ENCODE measurements around the gene RYR2. TPM values are rescaled to one million over a fixed set of nuclear protein-coding genes. Genes with fewer than 3 reads are reported as not detected.

Gene RYR2
- total and polyA plus RNA-seq, 12 donors, result 43.1 to 1,252 (median 872) TPM

DNA sequence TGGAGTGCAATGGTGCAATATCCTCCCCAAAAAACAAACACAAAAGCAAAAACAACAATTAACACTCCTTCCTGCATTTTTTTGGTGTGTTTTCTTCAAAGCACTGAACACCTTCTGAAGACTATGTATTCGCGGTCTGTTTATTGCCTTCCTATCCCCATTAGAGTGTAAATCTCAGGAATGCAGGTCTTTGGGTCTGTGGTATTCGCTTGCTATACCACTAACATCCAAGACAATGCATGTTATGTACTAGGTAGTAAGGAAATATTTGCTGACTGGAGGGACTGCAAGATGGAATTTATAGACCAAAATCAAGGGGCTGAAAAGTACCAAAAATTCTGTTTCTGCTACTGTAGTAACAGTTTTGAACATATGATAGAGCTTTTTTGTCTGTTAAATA is 299.4 kb downstream of the RYR2 start:
- no peaks in the 10 kb centered on the region for H3K27me3 ChIP-seq
- H3K4me1 ChIP-seq, result peaks cover 0 to 52% (median 0%) of the 10 kb centered on the region in 9 donors
- TF ChIP-seq, protein P1, sequence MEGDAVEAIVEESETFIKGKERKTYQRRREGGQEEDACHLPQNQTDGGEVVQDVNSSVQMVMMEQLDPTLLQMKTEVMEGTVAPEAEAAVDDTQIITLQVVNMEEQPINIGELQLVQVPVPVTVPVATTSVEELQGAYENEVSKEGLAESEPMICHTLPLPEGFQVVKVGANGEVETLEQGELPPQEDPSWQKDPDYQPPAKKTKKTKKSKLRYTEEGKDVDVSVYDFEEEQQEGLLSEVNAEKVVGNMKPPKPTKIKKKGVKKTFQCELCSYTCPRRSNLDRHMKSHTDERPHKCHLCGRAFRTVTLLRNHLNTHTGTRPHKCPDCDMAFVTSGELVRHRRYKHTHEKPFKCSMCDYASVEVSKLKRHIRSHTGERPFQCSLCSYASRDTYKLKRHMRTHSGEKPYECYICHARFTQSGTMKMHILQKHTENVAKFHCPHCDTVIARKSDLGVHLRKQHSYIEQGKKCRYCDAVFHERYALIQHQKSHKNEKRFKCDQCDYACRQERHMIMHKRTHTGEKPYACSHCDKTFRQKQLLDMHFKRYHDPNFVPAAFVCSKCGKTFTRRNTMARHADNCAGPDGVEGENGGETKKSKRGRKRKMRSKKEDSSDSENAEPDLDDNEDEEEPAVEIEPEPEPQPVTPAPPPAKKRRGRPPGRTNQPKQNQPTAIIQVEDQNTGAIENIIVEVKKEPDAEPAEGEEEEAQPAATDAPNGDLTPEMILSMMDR (IDR thresholded peaks at IDR 0.05), result no peak
- H3K9me3 ChIP-seq, result no peaks in the 10 kb centered on the region
- no peak overlapping the region for H3K27ac ChIP-seq
- H3K36me3 ChIP-seq, result no peaks in the 10 kb centered on the region
- ATAC-seq (no peak), DNase-seq (no peak)
- intact Hi-C loops (cut with DNase I), result no loop called here
- WGBS, 2 donors, result 61 to 79% methylated on average over 3 of the region's 3 CpGs
- no peak overlapping the region for H3K4me3 ChIP-seq

DNA sequence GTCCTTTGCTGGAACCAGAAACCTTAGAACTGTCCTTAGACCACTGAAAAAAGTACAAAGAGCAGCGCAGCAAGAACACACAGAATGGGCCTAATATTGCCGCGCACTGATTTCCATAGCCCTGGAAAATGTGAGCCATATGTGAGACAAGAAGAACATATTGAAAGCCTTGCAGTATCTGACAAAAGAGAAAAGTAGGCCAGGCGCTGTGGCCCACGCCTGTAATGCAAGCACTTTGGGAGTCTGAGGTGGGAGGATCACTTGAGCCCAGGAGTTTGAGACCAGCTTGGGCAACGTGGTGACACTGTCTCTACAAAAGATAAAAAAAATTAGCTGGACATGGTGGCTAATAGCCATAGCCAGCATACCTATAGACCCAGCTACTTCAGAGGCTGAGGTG is 300.7 kb downstream of the RYR2 start:
- no peaks in the 10 kb centered on the region for H3K9me3 ChIP-seq
- DNase-seq, result no peak
- intact Hi-C loops (cut with DNase I), result no loop called here
- no peaks in the 10 kb centered on the region for H3K36me3 ChIP-seq
- H3K4me3 ChIP-seq, result no peak overlapping the region
- WGBS, 2 donors, result 83 to 87% methylated on average over 6 of the region's 6 CpGs
- no peaks in the 10 kb centered on the region for H3K27me3 ChIP-seq
- ATAC-seq, result peak in 3 of 8 donors; percentile 6 to 25 (median 6)
- H3K4me1 ChIP-seq, result peaks cover 0 to 61% (median 0%) of the 10 kb centered on the region in 9 donors
- H3K27ac ChIP-seq, result no peak overlapping the region
- TF ChIP-seq, protein P1 (IDR thresholded peaks at IDR 0.05), result no peak

DNA sequence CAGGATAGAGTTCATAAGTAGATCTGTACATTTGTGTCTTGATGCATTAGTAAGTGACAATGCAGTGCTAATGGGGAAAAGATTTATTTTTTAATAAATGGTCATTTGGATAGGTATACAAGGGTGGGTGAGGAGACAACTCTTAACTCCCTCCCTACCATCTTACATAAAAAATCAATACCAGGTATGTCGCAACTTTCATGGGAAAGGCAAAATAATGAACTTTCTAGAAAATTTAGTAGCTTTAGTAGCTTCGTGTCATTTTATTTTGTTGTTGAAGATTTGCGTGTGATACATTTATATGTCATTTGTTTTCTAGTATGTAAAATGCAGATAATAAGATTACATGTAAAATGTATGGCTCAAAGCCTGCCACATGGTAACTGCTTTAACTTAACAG is 310.8 kb downstream of the RYR2 start:
- DNase-seq (no peak), ATAC-seq (peak in 1 of 8 donors; percentile 34)
- no peak overlapping the region for H3K27ac ChIP-seq
- H3K27me3 ChIP-seq, result no peaks in the 10 kb centered on the region
- WGBS, 2 donors, result 90 to 94% methylated on average over 3 of the region's 3 CpGs
- H3K4me3 ChIP-seq, result no peak overlapping the region
- peaks cover 0 to 32% (median 4%) of the 10 kb centered on the region in 9 donors for H3K4me1 ChIP-seq
- no peaks in the 10 kb centered on the region for H3K36me3 ChIP-seq
- no peaks in the 10 kb centered on the region for H3K9me3 ChIP-seq
- intact Hi-C loops (cut with DNase I), result no loop called here
- TF ChIP-seq, protein P1 (IDR thresholded peaks at IDR 0.05), result no peak

DNA sequence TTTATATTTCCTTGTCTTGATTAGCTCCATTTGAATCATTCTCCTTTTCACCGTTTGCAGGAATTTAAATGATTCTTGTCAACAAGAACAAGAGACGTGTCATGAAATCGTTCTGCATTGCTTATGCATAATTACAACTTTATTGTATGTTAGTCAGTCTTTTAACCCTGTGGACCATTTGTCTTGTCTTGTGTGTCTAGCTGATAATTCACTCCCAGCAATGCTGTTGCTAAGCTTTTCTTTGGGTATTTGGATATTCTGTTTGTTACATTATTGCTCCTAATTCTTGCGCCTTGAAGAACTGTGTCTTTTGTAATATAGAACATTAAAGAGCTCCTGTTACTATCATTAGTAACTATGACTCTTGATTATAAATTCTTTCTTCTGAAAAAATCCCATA is 311.9 kb downstream of the RYR2 start:
- 60 to 65% methylated on average over 4 of the region's 4 CpGs for WGBS, 2 donors
- intact Hi-C loops (cut with DNase I), result no loop called here

More for the DNA sequence above, 311.9 kb downstream of the RYR2 start:
- Histone ChIP-seq H3K4me3 (no peak overlapping the region), H3K36me3 (no peaks in the 10 kb centered on the region), H3K9me3 (no peaks in the 10 kb centered on the region), H3K4me1 (peaks cover 0 to 40% (median 6%) of the 10 kb centered on the region in 9 donors), H3K27me3 (no peaks in the 10 kb centered on the region), H3K27ac (no peak overlapping the region)
- TF ChIP-seq, protein P1 (IDR thresholded peaks at IDR 0.05), result no peak
- DNase-seq (no peak), ATAC-seq (no peak)
